Right lobe of liver (tissue), 4 donors: Measurements from ENCODE around the gene VGLL3.

Source experiments
- CTCF ChIP-seq, 4 donors: fragments of 200-600 bp in 3 of 4; fragments of 450-650 bp in 1 of 4; IDR thresholded peaks; one replicate each; pipeline versions ENCODE4 v1.5.1 to v1.8.0; 2016 to 2022; ENCODE audit warnings: antibody characterized with exemption in 4 of 4, mild to moderate bottlenecking in 2 of 4
- POLR2A ChIP-seq: fragments of 450-650 bp; IDR thresholded peaks from one replicate; pipeline ENCODE4 v1.6.1; 2017; ENCODE audit warnings: antibody characterized with exemption, mild to moderate bottlenecking
- donor health status: DM: no; HTN: no; CAD: no.
- donor health status: DM: no; HTN: no; CAD: no.
- donor health status: DM: no; HTN: yes; CAD: no.

- TF ChIP-seq CTCF (IDR thresholded peaks at IDR 0.05) (no peak), POLR2A (no peak)
These were observed 10.0 kb upstream of the VGLL3 start for GRCh38 chr3:87000940-87001339.
